H1 (cell line): ENCODE results near the gene MYL3. TPM values are rescaled to one million over a fixed set of nuclear protein-coding genes. Genes with fewer than 3 reads are reported as not detected.

ENCODE experiments used
- CTCF ChIA-PET: fragments of 300-600 bp; sonication (Branson Sonifier 250); formaldehyde crosslinking; loops from one replicate; lab custom pipeline; 2021; ENCODE audit not compliant: partially characterized antibody; lab: Charles Lee
- POLR2A ChIA-PET: fragments of 300-600 bp; sonication (Branson Sonifier 250); formaldehyde crosslinking; loops from one replicate; lab custom pipeline; 2021; ENCODE audit warnings: inconsistent platforms; ENCODE audit not compliant: partially characterized antibody; lab: Charles Lee
- DNase-seq, 2 experiments: peaks; one replicate each; pipeline versions ENCODE4 v3.0.0 to v3.0.0-alpha.2; 2010 to 2022; ENCODE audit warnings: low spot score in 2 of 2, low read depth in 1 of 2, mixed read lengths in 1 of 2
- FAIRE-seq: peaks from 2 replicates; lab custom pipeline; 2011; peaks lifted over from hg19 to GRCh38; lab: Jason Lieb, UNC
- H2AFZ ChIP-seq: 2 replicates; pipeline ENCODE4 v1.8.1; 2012; ENCODE audit warnings: low read length, inconsistent platforms
- H2AK5ac ChIP-seq: 2 replicates; pipeline ENCODE4 v1.6.1; 2013; ENCODE audit warnings: low read depth, low read length
- H2BK120ac ChIP-seq: replicated peaks from 2 replicates; pipeline ENCODE3; 2013; ENCODE audit warnings: low read depth, low read length, inconsistent platforms
- H2BK12ac ChIP-seq: 2 replicates; pipeline ENCODE4 v1.6.1; 2013; ENCODE audit warnings: low read depth, low read length
- H2BK15ac ChIP-seq: 2 replicates; pipeline ENCODE4 v1.6.1; 2013; ENCODE audit warnings: low read length
- H2BK20ac ChIP-seq: 2 replicates; pipeline ENCODE4 v1.6.1; 2013; ENCODE audit warnings: low read length
- H2BK5ac ChIP-seq: 2 replicates; pipeline ENCODE4 v1.6.1; 2013; ENCODE audit warnings: low read depth, low read length
- H3K14ac ChIP-seq: 2 replicates; pipeline ENCODE4 v1.6.1; 2013; ENCODE audit warnings: inconsistent platforms; ENCODE audit not compliant: insufficient read length
- H3K18ac ChIP-seq: 2 replicates; pipeline ENCODE4 v1.6.1; 2013; ENCODE audit warnings: low read length; ENCODE audit errors: extremely low read depth
- H3K23ac ChIP-seq: 2 replicates; pipeline ENCODE4 v1.6.1; 2013; ENCODE audit warnings: inconsistent platforms; ENCODE audit not compliant: insufficient read length
- H3K23me2 ChIP-seq: 2 replicates; pipeline ENCODE4 v1.6.1; 2013; ENCODE audit warnings: low read depth, low read length
- H3K27ac ChIP-seq: 2 replicates; pipeline ENCODE4 v1.6.1; 2011; ENCODE audit warnings: low read depth, low read length, inconsistent platforms
- H3K27me3 ChIP-seq, 4 experiments: replicated peaks in 1 of 4; 1 replicate in 1 of 4; 2 replicates in 3 of 4; pipeline versions ENCODE4 v1.6.1 to v1.8.1; 2011 to 2013; ENCODE audit warnings: low read length in 3 of 4, mild to moderate bottlenecking in 3 of 4, inconsistent platforms in 2 of 4, mixed read lengths in 2 of 4, moderate library complexity in 1 of 4; ENCODE audit not compliant: control insufficient read depth in 3 of 4, insufficient read depth in 3 of 4; ENCODE audit errors: extremely low read depth in 1 of 4
- H3K36me3 ChIP-seq, 4 experiments: 2 replicates each; pipeline versions ENCODE4 v1.6.1 to v1.8.1; 2011 to 2013; ENCODE audit warnings: mild to moderate bottlenecking in 4 of 4, low read length in 3 of 4, moderate library complexity in 2 of 4, control low read depth in 1 of 4, inconsistent platforms in 1 of 4; ENCODE audit not compliant: insufficient read depth in 4 of 4, control insufficient read depth in 2 of 4
- H3K4ac ChIP-seq: replicated peaks from 2 replicates; pipeline ENCODE3; 2013; ENCODE audit warnings: low read length, low read depth, mixed read lengths, inconsistent platforms; ENCODE audit not compliant: insufficient read length
- H3K4me1 ChIP-seq, 4 experiments: replicated peaks in 1 of 4; 1 replicate in 1 of 4; 2 replicates in 3 of 4; pipeline versions ENCODE4 v1.6.1 to v1.8.1; 2011 to 2013; ENCODE audit warnings: low read length in 3 of 4, inconsistent platforms in 2 of 4, mixed read lengths in 1 of 4; ENCODE audit not compliant: insufficient read depth in 4 of 4, control insufficient read depth in 3 of 4
- H3K4me2 ChIP-seq, 2 experiments: 2 replicates each; pipeline versions ENCODE4 v1.6.1 to v1.8.1; 2011 to 2013; ENCODE audit warnings: low read depth in 2 of 2, low read length in 2 of 2, control low read depth in 1 of 2, inconsistent platforms in 1 of 2, mild to moderate bottlenecking in 1 of 2; ENCODE audit not compliant: insufficient read depth in 1 of 2
- H3K4me3 ChIP-seq, 4 experiments: fragments of 200-600, 300-600 bp in 1 of 4; sonication (generic), shearing (Covaris generic), sonication (Bioruptor Twin) in 1 of 4; 2 replicates each; pipeline versions ENCODE4 v1.5.1 to v1.8.1; 2011 to 2016; ENCODE audit warnings: low read length in 4 of 4, low read depth in 3 of 4, control low read depth in 2 of 4, inconsistent platforms in 2 of 4, mild to moderate bottlenecking in 2 of 4, mixed read lengths in 1 of 4, moderate library complexity in 1 of 4; ENCODE audit not compliant: insufficient read depth in 2 of 4; ENCODE audit errors: extremely low read depth in 1 of 4
- H3K56ac ChIP-seq: replicated peaks from 2 replicates; pipeline ENCODE3; 2013; ENCODE audit warnings: low read depth, mild to moderate bottlenecking, mixed read lengths, low read length, inconsistent platforms; ENCODE audit not compliant: insufficient read length
- H3K79me1 ChIP-seq: 2 replicates; pipeline ENCODE4 v1.6.1; 2013; ENCODE audit warnings: low read depth, low read length, control low read depth
- H3K79me2 ChIP-seq, 2 experiments: 2 replicates each; pipeline versions ENCODE4 v1.6.1 to v1.8.1; 2012 to 2013; ENCODE audit warnings: low read length in 2 of 2, mild to moderate bottlenecking in 2 of 2, inconsistent platforms in 1 of 2; ENCODE audit not compliant: insufficient read depth in 2 of 2, control insufficient read depth in 1 of 2
- H3K9ac ChIP-seq, 4 experiments: replicated peaks in 1 of 4; 1 replicate in 1 of 4; 2 replicates in 3 of 4; pipeline versions ENCODE4 v1.6.1 to v1.8.1; 2011 to 2013; ENCODE audit warnings: low read depth in 3 of 4, low read length in 3 of 4, control low read depth in 2 of 4, mild to moderate bottlenecking in 2 of 4, moderate library complexity in 2 of 4, inconsistent platforms in 1 of 4; ENCODE audit errors: extremely low read depth in 1 of 4
- H3K9me3 ChIP-seq, 2 experiments: 2 replicates each; pipeline versions ENCODE4 v1.6.1 to v1.8.1; 2012 to 2013; ENCODE audit warnings: mild to moderate bottlenecking in 2 of 2, moderate library complexity in 2 of 2, control low read depth in 1 of 2, inconsistent platforms in 1 of 2, low read depth in 1 of 2, low read length in 1 of 2, mixed read lengths in 1 of 2; ENCODE audit not compliant: insufficient read depth in 2 of 2
- H4K20me1 ChIP-seq, 2 experiments: replicated peaks in 1 of 2; 2 replicates each; pipeline versions ENCODE3 to v1.8.1; 2011 to 2013; ENCODE audit warnings: inconsistent platforms in 2 of 2, low read length in 2 of 2, mild to moderate bottlenecking in 1 of 2; ENCODE audit not compliant: insufficient read depth in 2 of 2, control insufficient read depth in 1 of 2
- H4K5ac ChIP-seq: 2 replicates; pipeline ENCODE4 v1.6.1; 2013; ENCODE audit warnings: low read length, low read depth, mixed read lengths, inconsistent platforms; ENCODE audit not compliant: insufficient read length
- H4K8ac ChIP-seq: 2 replicates; pipeline ENCODE4 v1.8.0; 2013; ENCODE audit warnings: mild to moderate bottlenecking, moderate library complexity, low read length, inconsistent platforms; ENCODE audit not compliant: insufficient read depth; ENCODE audit errors: extremely low read depth
- H4K91ac ChIP-seq: replicated peaks from 2 replicates; pipeline ENCODE3; 2013; ENCODE audit warnings: low read length, mixed read lengths, inconsistent platforms; ENCODE audit not compliant: insufficient read length
- ATF2 ChIP-seq: IDR thresholded peaks from 2 replicates; pipeline ENCODE4 v1.6.1; 2012; ENCODE audit warnings: low read length, inconsistent platforms
- BACH1 ChIP-seq: IDR thresholded peaks from 2 replicates; pipeline ENCODE4 v1.6.1; 2012; ENCODE audit warnings: low read length, improper control_type of control experiment
- BCL11A ChIP-seq, 2 experiments: IDR thresholded peaks; one replicate each; pipeline ENCODE4 v1.6.1; 2011; ENCODE audit warnings: low read depth in 2 of 2, low read length in 2 of 2, mild to moderate bottlenecking in 2 of 2
- EP300 ChIP-seq, 2 experiments: IDR thresholded peaks; 1 replicate in 1 of 2; 2 replicates in 1 of 2; pipeline ENCODE4 v1.6.1; 2011 to 2012; ENCODE audit warnings: low read depth in 2 of 2, low read length in 2 of 2, mild to moderate bottlenecking in 2 of 2, borderline replicate concordance in 1 of 2, inconsistent platforms in 1 of 2, moderate library complexity in 1 of 2
- FOSL1 ChIP-seq: IDR thresholded peaks from 2 replicates; pipeline ENCODE4 v1.6.1; 2011; ENCODE audit warnings: mild to moderate bottlenecking, low read depth, low read length, moderate library complexity; ENCODE audit not compliant: insufficient read depth
- MAFK ChIP-seq: IDR thresholded peaks from 2 replicates; pipeline ENCODE4 v1.6.1; 2012; ENCODE audit warnings: low read depth, mild to moderate bottlenecking, improper control_type of control experiment, low read length
- NANOG ChIP-seq: IDR thresholded peaks from 2 replicates; pipeline ENCODE4 v1.6.1; 2011; ENCODE audit warnings: low read length, low read depth, mild to moderate bottlenecking, inconsistent platforms; ENCODE audit not compliant: insufficient read depth, poor library complexity, severe bottlenecking
- PHF8 ChIP-seq: fragments of 200-600 bp; sonication (generic); conservative IDR thresholded peaks from 2 replicates; pipeline ENCODE4 v1.7.1; 2012; ENCODE audit warnings: low read depth, mild to moderate bottlenecking, inconsistent platforms, low read length, moderate library complexity
- RBBP5 ChIP-seq: IDR thresholded peaks from 2 replicates; pipeline ENCODE4 v1.7.1; 2012; ENCODE audit warnings: low read depth, mild to moderate bottlenecking, inconsistent platforms, low read length, moderate library complexity, borderline replicate concordance
- SRF ChIP-seq: IDR thresholded peaks from 2 replicates; pipeline ENCODE4 v1.6.1; 2011; ENCODE audit warnings: mild to moderate bottlenecking, low read depth, low read length, moderate library complexity
- USF2 ChIP-seq: IDR thresholded peaks from 2 replicates; pipeline ENCODE4 v1.6.1; 2011; ENCODE audit warnings: low read length, improper control_type of control experiment
- WGBS, 2 experiments: shearing (Covaris generic) in 1 of 2; methylation state at CpG; one replicate each; pipeline versions ENCODE4 v1.1.6 to v1.1.7; 2013 to 2015; ENCODE audit warnings: low lambda C conversion rate in 2 of 2, mixed read lengths in 2 of 2, inconsistent platforms in 1 of 2, low coverage in 1 of 2, missing lambda C conversion rate in 1 of 2; ENCODE audit not compliant: insufficient replicate concordance in 2 of 2, insufficient coverage in 1 of 2, insufficient read length in 1 of 2; ENCODE audit errors: extremely low coverage in 1 of 2, missing lambda C conversion rate in 1 of 2; 5-methylcytosine and 5-hydroxymethylcytosine counted together
- polyA plus RNA-seq, 7 experiments: library from polyadenylated mRNA; depleted of rRNA in 3 of 7; stranded (reverse) in 5 of 7; unstranded in 2 of 7; fragments of >200 nt in 5 of 7; fragments of 200-250 nt in 2 of 7; gene quantifications; 1 replicate in 5 of 7; 2 replicates in 1 of 7; 4 replicates in 1 of 7; pipeline versions ENCODE4 v1.2.1 to v1.2.3, GENCODE V29; 2011 to 2013; ENCODE audit warnings: missing spikeins in 2 of 7, mixed read lengths in 2 of 7
- total RNA-seq: library from RNA; stranded (reverse); fragmentation: NEBNext Ultra II Directional; extraction: Animal tissue kit (Norgen Biotek cat#: 25700); gene quantifications from 2 replicates; pipeline ENCODE4 v1.2.1, GENCODE V29; 2021

MYL3 gene
- total and polyA plus RNA-seq, 2 of the 8 experiments (the other 6 are each of a cell fraction or from before 2014, with no cell fraction given) = 0.06 TPM; not detected in 1

GRCh38 chr3:46835491-46835890 is 27.8 kb downstream of the MYL3 start:
- CTCF ChIA-PET = no interaction called here
- H3K4me2 ChIP-seq = no peak overlapping the region
- no peak overlapping the region for H3K27ac ChIP-seq
- FAIRE-seq (no peak), DNase-seq (no peak)
- no peaks in the 10 kb centered on the region for H3K4me1 ChIP-seq
- H3K23ac ChIP-seq = no peak overlapping the region
- H4K8ac ChIP-seq = no peak overlapping the region
- H3K56ac ChIP-seq = no peak overlapping the region
- H4K5ac ChIP-seq = no peak overlapping the region
- WGBS, 2 experiments = 96% methylated on average over 4 of the region's 4 CpGs; no CpG with 5 or more reads in 1 of the 2 experiments
- H3K36me3 ChIP-seq = no peaks in the 10 kb centered on the region
- no peaks in the 10 kb centered on the region; the same call in 1 of the 2 replicates for H3K23me2 ChIP-seq
- H4K20me1 ChIP-seq = no peaks in the 10 kb centered on the region
- no peak for TF ChIP-seq RBBP5
- TF ChIP-seq USF2 = no peak
- no peak for TF ChIP-seq SRF
- TF ChIP-seq EP300 (IDR thresholded peaks at IDR 0.05; ENCODE audit: borderline replicate concordance in 1 of 2, low read depth in 2 of 2, low read length in 2 of 2) = no peak
- TF ChIP-seq FOSL1 = no peak
- TF ChIP-seq BCL11A (IDR thresholded peaks at IDR 0.05; ENCODE audit: low read depth in 2 of 2, low read length in 2 of 2) = no peak
- TF ChIP-seq BACH1 = no peak
- no peak for TF ChIP-seq NANOG
- no peak for TF ChIP-seq ATF2
- no peak for TF ChIP-seq PHF8
- no peak for TF ChIP-seq MAFK
- no peak overlapping the region for H2BK15ac ChIP-seq
- no peak overlapping the region for H2BK5ac ChIP-seq
- H2AFZ ChIP-seq = no peak overlapping the region
- no peak overlapping the region for H2BK12ac ChIP-seq
- H4K91ac ChIP-seq = no peak overlapping the region
- POLR2A ChIA-PET = no interaction called here
- no peak overlapping the region for H3K18ac ChIP-seq
- H3K27me3 ChIP-seq = no peaks in the 10 kb centered on the region; a peak in 1 of 7 replicates
- H2AK5ac ChIP-seq = no peak overlapping the region
- no peaks in the 10 kb centered on the region for H3K79me2 ChIP-seq
- no peak overlapping the region for H3K14ac ChIP-seq
- no peak overlapping the region for H2BK20ac ChIP-seq
- no peak overlapping the region for H3K4me3 ChIP-seq
- H3K4ac ChIP-seq = no peak overlapping the region
- no peak overlapping the region for H3K9ac ChIP-seq
- H3K79me1 ChIP-seq = no peaks in the 10 kb centered on the region
- H3K9me3 ChIP-seq = peaks cover 0 to 12% of the 10 kb centered on the region in 2 experiments
- no peak overlapping the region for H2BK120ac ChIP-seq
